ENCODE results near the gene AGMAT. TPM values are rescaled to one million over a fixed set of nuclear protein-coding genes. Genes with fewer than 3 reads are reported as not detected.

The AGMAT gene
- total and polyA plus RNA-seq, 9 of the 15 experiments (the other 6 are each of a cell fraction or from before 2014, with no cell fraction given), result not detected

DNA sequence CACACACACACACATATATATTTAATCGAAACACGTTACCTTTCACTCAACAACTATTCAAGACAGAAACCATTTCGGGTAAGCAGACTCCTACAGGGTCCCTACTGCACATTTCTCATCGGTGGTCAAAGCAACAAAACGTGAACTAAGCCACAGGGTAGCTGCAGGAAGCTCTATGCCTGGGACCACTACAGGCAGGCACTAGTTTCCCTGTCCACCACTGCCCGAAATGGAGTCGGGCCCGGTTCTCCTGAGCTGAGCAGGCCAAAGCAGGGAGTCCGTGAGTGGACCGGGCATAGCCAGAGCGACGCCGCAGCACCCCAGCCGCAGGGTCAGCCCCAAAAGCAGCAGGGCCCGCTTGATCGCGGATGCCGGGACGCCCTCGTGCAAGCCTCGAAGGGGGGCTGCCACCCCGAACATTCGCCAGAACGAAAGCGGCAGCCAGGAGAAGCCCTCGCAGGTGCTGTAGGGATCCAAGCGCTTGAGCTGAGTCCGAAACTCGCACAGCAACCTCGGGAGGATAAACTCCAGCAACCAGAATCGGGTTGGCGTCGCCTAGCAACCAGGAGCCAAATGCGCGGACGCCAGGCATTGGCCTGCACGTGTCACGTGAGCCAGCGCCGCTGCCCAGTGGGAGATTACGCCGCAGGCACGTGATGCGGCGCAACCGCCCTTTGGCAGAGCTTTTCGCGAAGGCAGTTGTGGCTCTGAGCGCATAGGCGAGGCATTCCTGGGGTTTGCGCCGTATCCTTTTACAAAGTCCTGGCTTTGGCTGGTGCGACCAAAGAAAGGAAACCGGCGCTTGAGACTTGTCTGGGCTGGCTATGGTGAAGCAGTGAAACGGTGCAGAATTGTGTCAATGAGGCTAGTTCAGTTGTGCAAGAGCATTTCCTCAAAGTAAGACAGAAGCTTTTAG lies 18.5 kb upstream of the AGMAT start (continued):
- TF ChIP-seq CUX1 (CRISPR knock-in tag; IDR thresholded peaks at IDR 0.05) (no peak), AFF4 (CRISPR knock-in tag; IDR thresholded peaks at IDR 0.05) (no peak), NONO (IDR thresholded peaks at IDR 0.05; ENCODE audit: low read depth in 2 of 2, low read length in 1 of 2) (no peak), MYBL2 (IDR thresholded peaks at IDR 0.05; ENCODE audit: low read depth) (no peak), MYBL2 (CRISPR knock-in tag; IDR thresholded peaks at IDR 0.05; ENCODE audit: borderline replicate concordance) (no peak), PHB2 (IDR thresholded peaks at IDR 0.05; ENCODE audit: low read depth) (no peak), NRF1 (conservative IDR thresholded peaks at IDR 0.05 in 1 of 2, IDR thresholded peaks at IDR 0.05 in 1 of 2) (peak; percentile 41 to 60), NR1H2 (CRISPR knock-in tag; IDR thresholded peaks at IDR 0.05) (0 out of 2 replicates have a peak, but pooled peaks have one; percentile 45), ZNF143 (CRISPR knock-in tag; IDR thresholded peaks at IDR 0.05) (no peak), TAF1 (IDR thresholded peaks at IDR 0.05; ENCODE audit: control insufficient read depth, extremely low read depth, insufficient read depth, low read length, severe bottlenecking) (no peak)
- TF ChIP-seq, protein P1, sequence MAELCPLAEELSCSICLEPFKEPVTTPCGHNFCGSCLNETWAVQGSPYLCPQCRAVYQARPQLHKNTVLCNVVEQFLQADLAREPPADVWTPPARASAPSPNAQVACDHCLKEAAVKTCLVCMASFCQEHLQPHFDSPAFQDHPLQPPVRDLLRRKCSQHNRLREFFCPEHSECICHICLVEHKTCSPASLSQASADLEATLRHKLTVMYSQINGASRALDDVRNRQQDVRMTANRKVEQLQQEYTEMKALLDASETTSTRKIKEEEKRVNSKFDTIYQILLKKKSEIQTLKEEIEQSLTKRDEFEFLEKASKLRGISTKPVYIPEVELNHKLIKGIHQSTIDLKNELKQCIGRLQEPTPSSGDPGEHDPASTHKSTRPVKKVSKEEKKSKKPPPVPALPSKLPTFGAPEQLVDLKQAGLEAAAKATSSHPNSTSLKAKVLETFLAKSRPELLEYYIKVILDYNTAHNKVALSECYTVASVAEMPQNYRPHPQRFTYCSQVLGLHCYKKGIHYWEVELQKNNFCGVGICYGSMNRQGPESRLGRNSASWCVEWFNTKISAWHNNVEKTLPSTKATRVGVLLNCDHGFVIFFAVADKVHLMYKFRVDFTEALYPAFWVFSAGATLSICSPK (IDR thresholded peaks at IDR 0.05; ENCODE audit: borderline replicate concordance), result no peak
- TF ChIP-seq, protein P2, sequence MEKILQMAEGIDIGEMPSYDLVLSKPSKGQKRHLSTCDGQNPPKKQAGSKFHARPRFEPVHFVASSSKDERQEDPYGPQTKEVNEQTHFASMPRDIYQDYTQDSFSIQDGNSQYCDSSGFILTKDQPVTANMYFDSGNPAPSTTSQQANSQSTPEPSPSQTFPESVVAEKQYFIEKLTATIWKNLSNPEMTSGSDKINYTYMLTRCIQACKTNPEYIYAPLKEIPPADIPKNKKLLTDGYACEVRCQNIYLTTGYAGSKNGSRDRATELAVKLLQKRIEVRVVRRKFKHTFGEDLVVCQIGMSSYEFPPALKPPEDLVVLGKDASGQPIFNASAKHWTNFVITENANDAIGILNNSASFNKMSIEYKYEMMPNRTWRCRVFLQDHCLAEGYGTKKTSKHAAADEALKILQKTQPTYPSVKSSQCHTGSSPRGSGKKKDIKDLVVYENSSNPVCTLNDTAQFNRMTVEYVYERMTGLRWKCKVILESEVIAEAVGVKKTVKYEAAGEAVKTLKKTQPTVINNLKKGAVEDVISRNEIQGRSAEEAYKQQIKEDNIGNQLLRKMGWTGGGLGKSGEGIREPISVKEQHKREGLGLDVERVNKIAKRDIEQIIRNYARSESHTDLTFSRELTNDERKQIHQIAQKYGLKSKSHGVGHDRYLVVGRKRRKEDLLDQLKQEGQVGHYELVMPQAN (IDR thresholded peaks at IDR 0.05; ENCODE audit: borderline replicate concordance), result no peak

Data from K562 (cell line).